GM18951 (cell line): ENCODE data around the gene USP15.

ENCODE experiments used
- POLR2A ChIP-seq: IDR thresholded peaks from 4 replicates; pipeline ENCODE4 v1.6.1; 2011; ENCODE audit warnings: mild to moderate bottlenecking; ENCODE audit not compliant: insufficient read length, insufficient read depth; ENCODE audit errors: extremely low read depth
- in situ Hi-C: fragments of 300-500 bp; cut with MboI; formaldehyde crosslinking; loops from one replicate; pipeline ENCODE4 v1.12.0; 2022; ENCODE audit warnings: low sequenced_read_pairs, mixed read lengths, inconsistent platforms; ENCODE audit not compliant: unreplicated experiment

The USP15 gene

DNA sequence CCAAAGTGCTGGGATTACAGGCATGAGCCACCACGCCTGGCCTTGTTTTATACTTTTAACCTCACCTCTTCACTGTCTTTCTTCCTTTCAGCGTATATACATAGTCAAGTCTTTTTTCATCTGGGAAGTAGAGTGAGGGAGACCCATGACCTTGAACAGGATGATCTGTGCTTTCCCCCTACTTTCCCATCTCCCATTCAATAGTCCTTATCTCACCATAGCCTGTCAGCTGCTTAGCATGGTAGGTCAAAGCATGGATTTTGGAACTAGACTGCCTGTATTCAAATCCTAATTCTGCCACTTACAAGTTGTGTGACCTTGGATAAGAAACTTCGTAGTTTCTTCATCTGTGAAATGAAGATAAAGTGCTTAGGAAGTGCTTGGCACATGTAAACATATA is 110.0 kb downstream of the USP15 start:
- in situ Hi-C loops: no loop called here
- no peak for TF ChIP-seq POLR2A

DNA sequence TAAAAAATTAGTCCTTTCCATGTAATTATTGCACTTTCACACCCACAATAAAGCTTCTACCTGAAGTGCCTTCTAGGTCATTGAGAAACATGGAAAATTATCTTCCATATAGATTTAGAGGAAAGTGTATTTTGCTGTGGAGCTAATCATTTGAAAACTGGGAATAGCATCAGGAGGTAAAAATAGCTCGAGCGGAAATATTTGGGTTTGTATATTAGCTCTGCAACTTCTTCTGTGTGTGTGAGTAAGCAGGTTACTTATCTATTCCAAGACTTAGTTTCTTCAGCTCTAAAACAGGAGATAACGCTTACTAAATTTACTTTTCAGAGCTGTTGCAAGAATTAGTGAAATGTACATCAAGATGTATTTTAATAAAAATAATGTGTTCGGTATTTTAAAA is 111.5 kb downstream of the USP15 start:
- no peak for TF ChIP-seq POLR2A
- in situ Hi-C loops: no loop called here

DNA sequence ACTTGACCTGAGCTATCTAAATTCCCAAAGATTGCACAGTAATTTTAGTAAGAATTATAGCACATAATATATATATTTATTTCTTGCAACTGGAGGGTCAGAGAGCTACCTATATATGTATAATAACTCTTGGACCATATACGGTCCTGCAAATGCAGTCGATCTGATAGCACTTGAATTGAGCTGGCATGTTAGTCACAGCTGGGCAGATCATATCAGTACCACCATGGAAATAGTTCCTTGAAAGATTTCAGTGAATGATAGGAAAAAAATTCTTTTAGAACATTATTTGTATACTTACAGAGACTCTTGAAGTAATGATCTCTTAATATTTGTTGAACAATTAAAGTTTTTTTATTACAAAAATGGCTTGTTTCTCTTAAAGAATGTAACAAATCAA is 111.9 kb downstream of the USP15 start:
- in situ Hi-C loops: no loop called here
- no peak for TF ChIP-seq POLR2A

DNA sequence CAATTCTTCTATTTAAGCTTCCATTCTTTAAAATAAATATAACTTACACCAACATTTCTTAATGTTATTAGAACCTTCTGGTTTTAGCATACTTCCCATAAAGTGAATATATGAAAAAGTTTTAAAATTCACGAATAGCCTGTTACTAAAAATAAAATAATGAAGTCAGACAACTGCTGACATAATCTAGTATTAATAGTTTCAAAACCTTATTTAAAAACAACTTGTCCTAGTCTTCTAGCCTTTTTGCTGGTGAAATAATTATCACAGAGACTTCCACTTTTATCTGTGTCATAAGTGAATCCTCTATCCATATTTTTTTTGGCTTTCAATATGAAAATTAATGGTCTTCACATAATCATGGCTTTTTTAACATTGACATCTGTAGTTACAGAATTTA is 112.6 kb downstream of the USP15 start:
- in situ Hi-C loops: no loop called here
- no peak for TF ChIP-seq POLR2A

DNA sequence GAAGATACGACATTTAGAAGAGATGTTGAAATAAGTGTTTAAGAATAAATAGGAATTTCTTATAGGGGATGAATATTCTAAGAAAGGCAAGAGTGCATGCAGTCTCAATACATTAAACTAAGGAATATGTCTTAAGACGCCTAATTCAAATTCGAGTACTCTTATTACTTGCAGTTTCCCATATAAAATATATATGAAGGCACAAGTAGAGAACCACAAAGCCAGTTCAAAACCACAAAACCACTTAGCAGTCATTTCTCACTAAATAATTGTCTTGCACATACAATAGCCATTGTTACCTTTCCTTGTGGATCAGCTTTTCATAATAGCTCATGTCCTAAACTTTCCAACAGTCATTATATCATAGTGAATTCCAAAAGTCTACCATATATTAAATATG is 115.4 kb downstream of the USP15 start:
- in situ Hi-C loops: no loop called here
- TF ChIP-seq POLR2A: no peak

DNA sequence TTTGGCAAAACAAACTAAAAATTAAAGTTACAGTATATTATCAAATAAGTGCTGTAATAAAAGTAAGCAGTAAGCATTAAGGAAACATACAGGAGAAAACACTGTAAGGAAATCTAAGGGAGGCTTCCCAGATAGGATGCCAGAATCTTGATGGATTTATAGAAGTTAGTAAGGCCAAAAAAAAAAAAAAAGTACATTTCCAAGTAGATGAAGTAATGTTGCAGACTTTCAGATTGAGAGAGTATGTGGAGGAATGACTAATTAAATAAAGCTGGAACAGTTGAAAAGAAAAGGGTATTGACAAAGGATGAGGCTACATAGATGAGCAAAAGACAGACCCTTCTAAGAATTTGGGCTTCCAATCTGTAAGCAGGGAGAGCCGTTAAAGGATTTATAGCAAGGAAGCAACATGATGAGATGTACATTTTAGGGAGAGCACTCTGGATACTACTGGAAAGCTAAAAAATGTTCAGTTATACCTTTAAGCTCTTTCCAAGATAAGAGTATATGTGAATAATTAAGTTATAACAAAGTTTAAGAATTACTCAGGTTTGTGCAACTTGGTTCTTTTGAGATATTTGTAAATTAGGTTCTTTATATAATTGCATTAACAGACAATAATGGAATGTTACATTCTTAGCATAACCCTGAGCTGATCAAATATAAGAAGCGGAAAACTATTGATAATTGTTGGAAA is 119.0 kb downstream of the USP15 start:
- in situ Hi-C loops: no loop called here
- no peak for TF ChIP-seq POLR2A

DNA sequence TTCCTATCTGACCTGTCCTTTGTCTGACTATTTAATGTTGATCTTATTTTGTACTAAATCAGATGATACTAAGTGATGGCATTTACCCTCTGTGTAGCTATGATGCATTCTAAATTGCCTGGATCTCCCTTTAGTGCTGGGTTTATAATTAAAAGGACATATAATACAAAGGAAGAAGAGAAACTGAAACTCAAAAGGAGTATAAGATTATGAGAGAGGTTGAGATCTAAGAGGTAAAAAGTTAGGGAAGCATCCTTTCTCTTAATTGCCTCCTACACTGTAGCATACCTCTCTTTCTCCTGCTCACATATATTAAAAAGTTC is 119.5 kb downstream of the USP15 start:
- no peak for TF ChIP-seq POLR2A
- in situ Hi-C loops: no loop called here

DNA sequence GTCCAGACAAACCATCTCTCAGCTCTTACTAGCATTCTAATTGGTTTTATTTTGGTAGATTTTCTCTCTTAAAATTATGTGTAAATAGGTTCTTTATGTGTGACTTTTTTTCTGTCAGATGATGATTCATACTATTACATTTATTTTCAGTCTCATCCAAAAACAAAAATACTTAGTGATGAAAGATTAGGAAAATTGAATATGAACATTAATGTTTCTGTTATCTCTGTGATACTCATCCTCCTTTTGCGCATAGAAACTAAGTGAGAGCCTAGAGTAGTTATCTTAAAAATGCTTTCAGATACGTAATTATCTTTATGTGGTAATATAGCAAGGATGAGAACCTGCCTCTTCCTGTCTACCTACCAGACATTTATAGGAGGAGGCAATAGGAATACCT is 122.3 kb downstream of the USP15 start:
- in situ Hi-C loops: no loop called here
- TF ChIP-seq POLR2A: no peak

DNA sequence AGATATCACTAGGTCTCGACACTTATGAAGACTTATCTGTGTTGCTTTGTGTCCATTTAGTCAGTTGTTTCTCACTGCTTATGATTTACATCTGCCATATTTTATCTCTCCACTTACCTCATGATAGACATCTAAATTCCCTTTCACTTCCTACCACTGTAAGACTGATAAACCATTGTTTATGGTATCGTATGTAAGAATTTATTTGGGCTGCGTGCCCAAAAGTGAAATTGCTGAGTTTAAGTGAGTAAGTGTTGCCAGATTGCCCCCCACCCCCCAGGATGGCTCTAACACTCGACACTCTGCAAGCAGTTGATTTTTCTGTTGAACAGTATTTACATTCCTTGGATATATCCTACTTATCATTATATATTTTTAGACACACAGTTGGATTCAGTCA is 136.5 kb downstream of the USP15 start:
- in situ Hi-C loops: no loop called here
- no peak for TF ChIP-seq POLR2A

DNA sequence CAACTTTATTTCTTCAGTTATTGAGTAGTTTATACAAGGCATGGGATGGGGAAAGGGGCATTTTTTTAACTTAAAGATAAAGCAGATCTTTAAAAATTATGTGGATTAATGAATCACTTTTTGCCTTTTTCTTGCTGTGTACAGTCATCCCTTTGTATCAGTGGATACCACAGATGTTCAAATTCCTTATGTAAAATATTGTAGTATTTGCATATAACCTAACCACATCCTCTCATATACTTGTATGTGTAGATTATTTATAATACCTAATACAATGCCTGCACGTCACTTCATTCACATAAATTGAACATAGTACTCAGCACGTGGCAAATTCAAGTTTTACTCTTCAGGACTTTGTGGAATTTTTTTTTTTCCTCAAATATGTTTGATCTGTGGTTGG is 139.9 kb downstream of the USP15 start:
- TF ChIP-seq POLR2A: no peak
- in situ Hi-C loops: no loop called here

DNA sequence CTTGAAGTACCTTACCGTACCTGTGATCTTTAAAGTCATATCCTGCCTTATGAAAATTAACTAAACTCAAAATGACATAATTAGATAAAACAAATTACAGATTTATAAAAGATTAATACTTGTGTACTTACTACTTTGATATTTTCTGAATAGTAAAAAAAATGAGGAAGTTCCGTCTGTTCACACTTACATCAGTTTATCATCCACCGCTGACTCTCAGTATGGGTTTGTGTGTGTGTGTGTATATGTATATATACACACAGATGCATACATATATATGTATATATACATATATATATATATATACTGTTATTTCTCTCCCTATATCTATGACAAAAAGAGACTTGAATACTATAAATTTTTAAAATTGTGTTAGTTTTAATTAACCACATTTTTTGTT is 141.4 kb downstream of the USP15 start:
- in situ Hi-C loops: no loop called here
- no peak for TF ChIP-seq POLR2A

DNA sequence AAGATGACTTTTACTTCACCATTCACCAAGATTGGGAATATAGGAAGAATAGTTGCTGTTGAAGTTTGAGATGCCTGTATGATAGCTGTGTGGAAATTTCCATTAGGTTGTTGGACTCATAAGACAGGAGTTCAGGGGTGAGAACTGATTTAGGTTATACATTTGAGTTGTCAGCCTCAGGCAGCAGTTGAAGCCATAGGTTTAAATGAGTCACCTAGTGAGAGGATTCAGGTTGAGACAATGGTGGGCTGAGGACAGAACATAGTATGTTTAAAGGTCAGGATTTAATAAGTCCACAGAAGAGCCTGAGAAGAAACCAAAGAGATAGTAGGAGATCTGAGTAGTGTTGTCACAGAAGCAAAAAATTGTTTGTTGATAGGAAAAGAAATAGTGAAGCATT is 142.8 kb downstream of the USP15 start:
- no peak for TF ChIP-seq POLR2A
- in situ Hi-C loops: no loop called here

DNA sequence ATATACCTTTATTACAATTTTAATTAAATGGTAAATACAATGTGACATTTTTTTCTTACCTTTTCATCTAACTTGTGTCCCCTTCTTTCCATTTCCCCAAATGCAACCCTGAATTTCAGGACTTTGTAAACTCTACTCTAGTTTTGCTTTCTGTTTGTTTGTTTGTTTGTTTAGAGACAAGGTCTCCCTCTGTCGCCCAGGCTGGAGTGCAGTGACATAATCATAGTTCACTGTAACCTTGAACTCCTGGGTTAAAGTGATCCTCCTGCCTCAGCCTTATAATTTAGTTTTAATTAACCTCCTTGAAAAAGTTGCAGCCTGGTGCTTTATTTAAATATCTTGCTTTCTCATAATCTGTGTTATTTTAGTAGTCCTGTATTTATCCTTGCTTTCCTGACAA is 147.4 kb downstream of the USP15 start:
- in situ Hi-C loops: no loop called here
- no peak for TF ChIP-seq POLR2A

DNA sequence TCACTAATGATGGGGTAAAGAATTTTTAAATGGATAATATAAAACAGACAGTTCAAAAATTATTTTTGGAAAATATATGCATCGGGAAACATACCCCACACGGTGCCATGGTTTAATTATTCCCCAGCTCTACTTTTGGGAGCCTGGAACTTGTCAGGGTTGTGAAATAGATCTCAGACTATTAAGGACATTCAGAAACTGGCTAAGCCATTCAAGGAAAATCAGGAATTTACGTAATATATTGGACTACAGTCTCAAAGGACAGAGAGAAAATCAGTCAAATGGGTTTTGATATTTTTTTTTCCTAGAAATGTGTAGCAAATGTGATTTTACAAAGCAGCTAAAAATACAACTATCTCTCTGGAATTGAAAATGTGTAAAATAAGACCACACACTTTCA is 148.9 kb downstream of the USP15 start:
- in situ Hi-C loops: no loop called here
- no peak for TF ChIP-seq POLR2A

DNA sequence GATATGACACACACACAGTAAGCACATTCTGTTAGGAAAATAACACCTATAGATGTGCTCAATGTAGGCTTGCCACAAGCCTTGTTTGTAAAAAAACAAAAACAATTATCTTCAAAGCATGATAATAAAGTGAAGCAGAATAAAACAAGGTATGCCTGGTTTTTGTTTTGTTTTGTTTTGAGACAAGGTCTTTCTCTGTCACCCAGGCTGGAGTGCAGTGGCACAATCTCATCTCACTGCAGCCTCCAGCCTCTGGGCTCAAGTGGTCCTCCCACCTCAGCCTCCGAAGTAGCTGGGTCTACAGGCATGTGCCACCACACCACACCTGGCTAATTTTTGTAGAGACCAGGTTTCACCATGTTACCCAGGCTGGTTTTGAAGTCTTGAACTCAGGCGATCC is 154.0 kb downstream of the USP15 start:
- in situ Hi-C loops: no loop called here
- no peak for TF ChIP-seq POLR2A
